Measurements from ENCODE around the gene NDUFAF3. TPM values are rescaled to one million over a fixed set of nuclear protein-coding genes. Genes with fewer than 3 reads are reported as not detected.
A peak's percentile ranks its signal among the peaks of the same experiment; 100 is the strongest.

The NDUFAF3 gene
- total RNA-seq, 1 experiment from 2014 or later = 91.0 TPM

- H3K9me3 ChIP-seq (ENCODE audit: control insufficient read depth in 1 of 2, insufficient read depth in 1 of 2, low read depth in 1 of 2, low read length in 2 of 2) = no peaks in the 10 kb centered on the region
- DNase-seq (ENCODE audit: low read depth, low spot score) (no peak), ATAC-seq (peak; percentile 47; the same call in 1 of the 2 replicates)
- no peak overlapping the region for H2AFZ ChIP-seq (ENCODE audit: low read depth, low read length, poor library complexity, severe bottlenecking)
- ChIA-PET POLR2A (interaction anchor here (1.2 kb wide), 1 partner anchor 12 kb away, joined by 3 read pairs; the partner anchor contains the start of gene P4HTM), RAD21 (ENCODE audit: low non-redundant PET in 1 of 2, low total read pairs in 2 of 2, uncharacterized antibody in 2 of 2, unreplicated experiment in 2 of 2) (no interaction called here), CTCF (no interaction called here)
- H3K27me3 ChIP-seq (ENCODE audit: insufficient read depth, low read length) = no peaks in the 10 kb centered on the region
- no peaks in the 10 kb centered on the region for H4K20me1 ChIP-seq (ENCODE audit: insufficient read depth)
- no peaks in the 10 kb centered on the region; a peak in 1 of 4 replicates for H3K36me3 ChIP-seq (ENCODE audit: control insufficient read depth in 1 of 2, insufficient read depth in 2 of 2, low read length in 2 of 2)
- intact Hi-C loops (cut with micrococcal nuclease) = no loop called here
- H3K9me2 ChIP-seq (ENCODE audit: insufficient read depth) = no peaks in the 10 kb centered on the region
- H3K4me1 ChIP-seq (ENCODE audit: control insufficient read depth in 1 of 2, insufficient read depth in 2 of 2, low read length in 2 of 2) = peaks cover 0 to 5% of the 10 kb centered on the region in 2 experiments; a peak in 3 of 4 replicates
- H3K27ac ChIP-seq (ENCODE audit: low read depth, low read length) = no peak overlapping the region
- no peak overlapping the region for H3K9ac ChIP-seq (ENCODE audit: low read length)
- no TSS peak for BruUV-seq (replicated peaks)
- H3K79me2 ChIP-seq (ENCODE audit: insufficient read depth, low read length) = no peaks in the 10 kb centered on the region
- TF ChIP-seq ELF1 (IDR thresholded peaks at IDR 0.05; ENCODE audit: borderline replicate concordance, low read depth) (no peak), MAX (IDR thresholded peaks at IDR 0.05) (no peak), YY1 (IDR thresholded peaks at IDR 0.05; ENCODE audit: extremely low read depth, insufficient replicate concordance, low read depth, low read length) (no peak), CTCF (IDR thresholded peaks at IDR 0.05 in 2 of 3, conservative IDR thresholded peaks at IDR 0.05 in 1 of 3; ENCODE audit: borderline replicate concordance in 1 of 3, insufficient read depth in 1 of 3, low read depth in 2 of 3, low read length in 2 of 3) (peak in 2 of 3 experiments; percentile 23 to 25; a peak in 1 of 6 replicates), ATF3 (IDR thresholded peaks at IDR 0.05) (no peak)
- no peak overlapping the region for H3K4me2 ChIP-seq (ENCODE audit: low read length)
- H3K4me3 ChIP-seq (replicated peaks in 1 of 2; ENCODE audit: low read depth in 1 of 2, low read length in 2 of 2) = no peak overlapping the region
Observed at GRCh38 chr3:49001155-49001554, 20.8 kb upstream of the NDUFAF3 start.

Data from HCT116 (cell line).